Brain microvascular endothelial cell (primary cell): Measurements from ENCODE around the gene FARP1.
A peak's percentile ranks its signal among the peaks of the same experiment; 100 is the strongest.

Experiments
- DNase-seq: peaks from one replicate; pipeline ENCODE4 v3.0.0-alpha.2; 2020
- H3K27ac ChIP-seq: fragments of 250-450 bp; sonication (Bioruptor Pico); 2 replicates; pipeline ENCODE4 v1.5.1; 2020; ENCODE audit warnings: mild to moderate bottlenecking, moderate library complexity
- H3K27me3 ChIP-seq: fragments of 250-450 bp; sonication (Bioruptor Pico); replicated peaks from 2 replicates; pipeline ENCODE4 v1.5.1; 2020; ENCODE audit warnings: mild to moderate bottlenecking
- H3K36me3 ChIP-seq: fragments of 250-450 bp; sonication (Bioruptor Pico); replicated peaks from 2 replicates; pipeline ENCODE4 v1.5.1; 2020; ENCODE audit warnings: mild to moderate bottlenecking
- H3K4me3 ChIP-seq: 2 replicates; pipeline ENCODE4 v1.5.1; 2011; ENCODE audit warnings: low read depth, mild to moderate bottlenecking, control low read depth, low read length, moderate library complexity
- CTCF ChIP-seq: IDR thresholded peaks from 2 replicates; pipeline ENCODE4 v1.5.1; 2011; ENCODE audit warnings: low read depth, mild to moderate bottlenecking, moderate library complexity, low read length, control low read depth, inconsistent platforms; ENCODE audit errors: missing control alignments
- in situ Hi-C: cut with HindIII; loops from 2 replicates; pipeline ENCODE4 v1.10.0; 2017; ENCODE audit warnings: low sequenced_read_pairs, low pct_ligation_motif_present

FARP1 gene

GRCh38 chr13:98484289-98485219, 341.7 kb downstream of the FARP1 start:
- TF ChIP-seq CTCF, result no peak
- Histone ChIP-seq H3K27me3 (no peaks in the 10 kb centered on the region), H3K4me3 (peak overlapping the region; percentile 6), H3K27ac (peak overlapping the region; percentile 97), H3K36me3 (no peaks in the 10 kb centered on the region)
- in situ Hi-C loops, result no loop called here
- peak; percentile 98 for DNase-seq

GRCh38 chr13:98485561-98485960, 342.7 kb downstream of the FARP1 start:
- no peak overlapping the region for H3K4me3 ChIP-seq
- in situ Hi-C loops, result no loop called here
- no peak for TF ChIP-seq CTCF
- H3K27me3 ChIP-seq, result no peaks in the 10 kb centered on the region
- DNase-seq, result no peak
- H3K27ac ChIP-seq, result peak overlapping the region; percentile 97
- no peaks in the 10 kb centered on the region for H3K36me3 ChIP-seq

- TF ChIP-seq CTCF, result peak; percentile 6
- Histone ChIP-seq H3K27me3 (no peaks in the 10 kb centered on the region), H3K36me3 (no peaks in the 10 kb centered on the region), H3K27ac (no peak overlapping the region), H3K4me3 (no peak overlapping the region)
- in situ Hi-C loops, result no loop called here
- no peak for DNase-seq
Observed at GRCh38 chr13:98486412-98486811, 343.5 kb downstream of the FARP1 start.

GRCh38 chr13:98487016-98487415, 344.1 kb downstream of the FARP1 start:
- no peak for TF ChIP-seq CTCF
- no peak for DNase-seq
- in situ Hi-C loops, result no loop called here
- no peaks in the 10 kb centered on the region for H3K27me3 ChIP-seq
- H3K36me3 ChIP-seq, result no peaks in the 10 kb centered on the region
- H3K4me3 ChIP-seq, result no peak overlapping the region
- no peak overlapping the region for H3K27ac ChIP-seq

- DNase-seq, result no peak
- TF ChIP-seq CTCF, result no peak
- Histone ChIP-seq H3K27ac (no peak overlapping the region), H3K36me3 (no peaks in the 10 kb centered on the region), H3K27me3 (no peaks in the 10 kb centered on the region), H3K4me3 (no peak overlapping the region)
- in situ Hi-C loops, result no loop called here
Observed at GRCh38 chr13:98487522-98487921, 344.6 kb downstream of the FARP1 start.
